Astrocyte of the spinal cord (primary cell): ENCODE results near the gene MDN1.

ENCODE experiments used
- DNase-seq: peaks from one replicate; pipeline ENCODE4 v3.0.0; 2011; ENCODE audit warnings: low read depth, low spot score
- H3K4me3 ChIP-seq: 2 replicates; pipeline ENCODE4 v1.5.1; 2011; ENCODE audit warnings: low read depth, mild to moderate bottlenecking, low read length, moderate library complexity
- CTCF ChIP-seq: IDR thresholded peaks from 2 replicates; pipeline ENCODE4 v1.5.1; 2012; ENCODE audit warnings: low read depth, mild to moderate bottlenecking, low read length, inconsistent platforms
- in situ Hi-C: cut with HindIII; loops from 2 replicates; pipeline ENCODE4 v1.10.0; 2017; ENCODE audit warnings: low sequenced_read_pairs

MDN1 gene

GRCh38 chr6:89782222-89782621 lies 37.4 kb downstream of the MDN1 start:
- no peak for DNase-seq
- in situ Hi-C loops: no loop called here
- no peak for TF ChIP-seq CTCF
- H3K4me3 ChIP-seq: no peak overlapping the region

- no peak for TF ChIP-seq CTCF
- in situ Hi-C loops: no loop called here
- no peak for DNase-seq
- no peak overlapping the region for H3K4me3 ChIP-seq
These were observed 38.2 kb downstream of the MDN1 start for GRCh38 chr6:89781070-89782034.

GRCh38 chr6:89777455-89777854 lies 42.1 kb downstream of the MDN1 start:
- in situ Hi-C loops: no loop called here
- no peak for DNase-seq
- no peak for TF ChIP-seq CTCF
- no peak overlapping the region for H3K4me3 ChIP-seq

GRCh38 chr6:89776583-89777233 lies 42.9 kb downstream of the MDN1 start:
- no peak for DNase-seq
- in situ Hi-C loops: no loop called here
- no peak overlapping the region for H3K4me3 ChIP-seq
- TF ChIP-seq CTCF: no peak

GRCh38 chr6:89775150-89775549 lies 44.4 kb downstream of the MDN1 start:
- no peak for TF ChIP-seq CTCF
- in situ Hi-C loops: no loop called here
- no peak for DNase-seq

GRCh38 chr6:89769572-89769971 lies 50.0 kb downstream of the MDN1 start:
- in situ Hi-C loops: no loop called here
- no peak for TF ChIP-seq CTCF
- no peak overlapping the region for H3K4me3 ChIP-seq
- DNase-seq: no peak

More at GRCh38 chr6:89775150-89775549, 44.4 kb downstream of the MDN1 start:
- H3K4me3 ChIP-seq: no peak overlapping the region
